ENCODE data around the gene PROK1.
"Not testable (repeated sequence)": the region's sequence is repeated elsewhere in the genome, so short reads cannot be mapped to it uniquely, and the experiment has no call there.

PROK1 gene

GRCh38 chr1:110450929-110451328 lies at the start of gene PROK1:
PROK1 (plus strand) TSS chr1:110451149; CDS start chr1:110451217, 68 bp downstream.
- no peak for FAIRE-seq

DNA sequence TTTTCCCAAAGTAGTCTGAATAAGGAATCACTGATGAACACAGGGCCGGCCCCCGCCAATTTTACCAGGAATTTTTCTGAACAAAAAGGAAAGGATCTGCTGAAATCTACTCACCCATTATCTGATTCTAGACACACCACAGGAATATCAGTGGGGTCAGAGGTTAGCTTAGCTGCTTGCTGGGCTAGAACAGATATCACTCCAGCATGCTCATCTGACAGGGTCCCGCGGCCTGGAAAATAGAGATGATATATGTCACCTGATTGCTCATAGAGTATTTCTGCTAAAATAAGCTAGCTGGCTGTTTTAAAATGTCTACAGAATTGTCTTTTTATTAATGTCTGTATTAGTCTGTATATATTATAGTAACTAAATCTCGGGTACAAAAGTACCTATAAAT lies 47.1 kb upstream of the PROK1 start:
- no peak for FAIRE-seq

GRCh38 chr1:110404401-110404800 lies 46.5 kb upstream of the PROK1 start:
- no peak for FAIRE-seq

- not testable (repeated sequence) for FAIRE-seq
Measured at GRCh38 chr1:110406407-110406806, 44.5 kb upstream of the PROK1 start.

GRCh38 chr1:110407260-110408210 lies 43.4 kb upstream of the PROK1 start, which contains the start of gene LAMTOR5:
LAMTOR5 (minus strand) TSS chr1:110407694; CDS start chr1:110407620, 74 bp downstream.
- FAIRE-seq: peak; percentile 70

DNA sequence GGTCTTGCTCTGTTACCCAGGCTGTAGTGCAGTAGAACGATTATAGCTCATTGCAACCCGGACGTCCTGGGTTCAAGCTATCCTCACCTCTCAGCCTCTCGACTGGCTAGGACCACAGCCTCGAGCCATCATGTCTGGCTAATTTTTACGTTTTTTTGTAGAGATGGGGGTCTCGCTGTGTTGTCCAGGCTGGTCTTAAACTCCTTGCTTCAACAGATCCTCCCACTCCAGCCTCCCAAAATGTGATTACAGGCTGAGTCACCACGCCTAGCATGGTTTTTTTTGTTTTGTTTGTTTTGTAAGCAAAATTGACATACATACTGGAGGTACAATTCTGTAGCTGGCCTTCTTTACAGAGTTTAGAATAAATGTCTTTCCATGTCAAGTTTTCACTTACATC lies 42.5 kb upstream of the PROK1 start:
- no peak for FAIRE-seq

DNA sequence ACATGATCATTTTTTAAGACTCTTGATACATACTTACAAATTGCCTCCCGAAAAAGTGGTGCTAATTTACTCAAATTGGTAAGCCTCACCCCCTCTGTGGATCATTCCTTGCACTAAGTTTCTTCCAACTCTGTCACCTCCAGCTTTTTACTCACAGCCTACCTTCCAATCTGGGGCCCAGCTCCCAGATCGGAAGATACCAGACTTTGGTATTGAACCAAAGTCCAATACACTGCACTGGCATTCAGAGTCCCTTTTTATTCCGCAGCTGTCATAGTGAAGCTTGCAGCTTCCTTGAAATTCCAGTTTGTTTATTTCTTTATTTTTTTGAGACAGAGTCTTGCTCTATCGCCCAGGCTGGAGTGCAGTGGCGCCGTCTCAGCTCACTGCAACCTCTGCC lies 41.6 kb upstream of the PROK1 start:
- FAIRE-seq: no peak

- no peak for FAIRE-seq
Measured at GRCh38 chr1:110411173-110411735, 39.7 kb upstream of the PROK1 start.

DNA sequence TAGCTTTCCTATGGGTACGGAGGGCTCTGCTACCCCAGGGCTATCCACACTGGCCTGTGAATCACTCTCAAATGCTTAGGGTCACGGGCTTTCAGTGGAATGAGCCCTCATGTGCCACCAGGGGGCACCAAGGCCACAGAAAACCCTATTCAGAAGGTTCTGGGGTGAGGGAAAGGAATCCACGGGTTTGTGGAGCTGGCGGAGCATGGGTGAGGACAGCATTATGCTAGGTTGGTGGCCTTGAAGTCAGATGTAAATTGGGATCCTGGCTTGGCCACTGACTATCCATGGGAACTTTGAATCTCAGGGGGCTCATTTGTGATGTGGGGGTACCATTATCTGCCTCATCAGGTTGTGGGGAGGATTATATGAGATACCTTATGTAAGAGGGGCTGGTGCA lies 38.4 kb upstream of the PROK1 start:
- no peak for FAIRE-seq

DNA sequence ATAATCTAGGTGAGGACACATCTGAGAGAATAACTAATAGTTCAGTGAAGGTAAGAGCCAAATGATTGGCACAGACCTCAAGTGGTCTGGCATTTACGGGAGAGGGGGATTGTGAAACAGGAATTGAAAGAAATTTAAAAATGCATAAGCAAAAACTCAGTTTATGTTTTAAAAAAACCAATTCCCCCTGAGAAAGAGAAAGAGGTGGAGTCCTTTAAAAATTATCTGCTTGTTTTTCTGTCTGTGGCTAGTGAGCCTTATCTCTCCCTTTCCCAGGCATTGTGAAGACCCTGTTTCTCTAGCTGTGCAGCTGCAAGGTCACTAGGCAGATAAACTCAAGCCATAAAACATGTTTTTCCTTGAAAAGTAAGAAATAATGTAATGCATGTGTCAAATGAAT lies 37.9 kb upstream of the PROK1 start:
- not testable (repeated sequence) for FAIRE-seq

DNA sequence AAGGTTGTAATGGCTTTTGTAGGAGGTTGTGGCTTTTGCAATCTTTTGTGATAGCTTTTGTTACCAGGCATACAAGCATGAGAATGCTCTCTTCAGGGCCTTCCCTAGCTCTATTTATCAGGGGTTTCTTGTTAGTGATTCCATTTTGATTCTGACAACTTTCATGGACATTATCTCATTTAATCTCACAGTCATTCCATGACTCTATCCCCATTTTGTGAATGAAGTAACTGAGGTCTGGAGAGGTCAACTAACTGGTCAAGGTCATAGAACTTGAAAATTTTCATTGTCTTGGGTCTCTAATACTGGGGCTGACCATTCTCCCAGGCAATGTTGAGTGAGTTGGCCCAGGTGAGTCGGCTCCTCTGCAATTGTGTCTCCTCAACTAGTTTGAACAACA lies 32.2 kb upstream of the PROK1 start:
- no peak for FAIRE-seq

DNA sequence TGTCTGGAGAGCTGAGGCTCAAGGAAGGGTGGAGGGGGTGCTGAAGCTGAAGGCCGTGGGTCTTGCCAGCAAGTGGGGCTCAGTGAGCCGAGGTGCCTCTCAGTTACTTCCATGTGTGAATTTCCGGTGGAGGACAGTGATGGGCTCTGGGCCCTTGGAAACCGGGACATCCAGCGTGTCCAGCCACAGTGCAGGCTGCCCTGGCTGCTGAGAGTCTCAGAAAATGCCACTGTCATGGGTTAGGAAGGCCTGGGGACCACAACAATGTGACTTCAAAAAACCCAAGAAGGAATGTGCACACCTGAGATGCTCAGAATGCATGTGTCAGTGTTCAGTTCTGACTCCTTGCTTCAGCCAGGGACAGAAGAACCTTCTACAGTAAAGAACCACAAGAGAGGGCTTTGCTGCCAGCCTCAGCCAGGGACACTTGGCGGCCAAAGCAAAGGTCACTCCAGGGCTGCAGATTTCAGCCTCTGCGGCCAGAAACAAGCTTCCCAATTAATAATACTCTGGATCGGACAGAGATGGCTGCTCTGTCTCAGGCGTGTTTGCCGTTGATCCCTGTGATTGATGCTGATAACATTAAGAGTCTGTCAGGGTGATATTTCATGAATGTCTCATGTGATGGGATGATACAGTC lies 30.8 kb upstream of the PROK1 start:
- no peak for FAIRE-seq

GRCh38 chr1:110420874-110421793 lies 29.8 kb upstream of the PROK1 start:
- no peak for FAIRE-seq

GRCh38 chr1:110424699-110425611 lies 26.0 kb upstream of the PROK1 start:
- no peak for FAIRE-seq

- FAIRE-seq: no peak
Measured at GRCh38 chr1:110425612-110426152, 25.3 kb upstream of the PROK1 start.

- FAIRE-seq: no peak
Measured at GRCh38 chr1:110426854-110427253, 24.1 kb upstream of the PROK1 start.

GRCh38 chr1:110428946-110429345 lies 22.0 kb upstream of the PROK1 start:
- FAIRE-seq: no peak

- FAIRE-seq: no peak
Measured at GRCh38 chr1:110430366-110430765, 20.6 kb upstream of the PROK1 start.

DNA sequence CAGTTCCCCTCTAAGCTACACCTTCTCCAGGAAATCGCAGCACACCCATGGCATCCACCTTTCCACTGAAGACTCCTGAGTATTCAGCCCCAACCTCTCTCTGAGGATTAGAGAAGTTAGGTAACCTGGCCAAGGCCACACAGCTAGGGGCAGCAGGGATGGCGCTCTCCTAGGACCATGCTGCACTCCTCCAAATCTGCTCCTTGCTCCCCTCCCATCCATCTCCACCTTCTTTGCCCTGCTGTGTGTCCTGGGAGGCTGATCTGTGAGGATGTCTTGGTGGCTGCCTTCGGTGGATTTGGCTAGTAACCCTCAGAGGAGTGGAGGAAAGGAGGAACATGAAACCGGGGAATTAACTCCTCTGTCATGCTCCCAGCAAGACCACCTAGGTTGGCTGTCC lies 20.0 kb upstream of the PROK1 start:
- no peak for FAIRE-seq

GRCh38 chr1:110433213-110433612 lies 17.7 kb upstream of the PROK1 start:
- FAIRE-seq: no peak

GRCh38 chr1:110433803-110434202 lies 17.1 kb upstream of the PROK1 start:
- no peak for FAIRE-seq

Data from G401.6 (cell line).